ENCODE data around the gene NAA16.
"Not testable (repeated sequence)": the region's sequence is repeated elsewhere in the genome, so short reads cannot be mapped to it uniquely, and the experiment has no call there.

Gene NAA16

DNA sequence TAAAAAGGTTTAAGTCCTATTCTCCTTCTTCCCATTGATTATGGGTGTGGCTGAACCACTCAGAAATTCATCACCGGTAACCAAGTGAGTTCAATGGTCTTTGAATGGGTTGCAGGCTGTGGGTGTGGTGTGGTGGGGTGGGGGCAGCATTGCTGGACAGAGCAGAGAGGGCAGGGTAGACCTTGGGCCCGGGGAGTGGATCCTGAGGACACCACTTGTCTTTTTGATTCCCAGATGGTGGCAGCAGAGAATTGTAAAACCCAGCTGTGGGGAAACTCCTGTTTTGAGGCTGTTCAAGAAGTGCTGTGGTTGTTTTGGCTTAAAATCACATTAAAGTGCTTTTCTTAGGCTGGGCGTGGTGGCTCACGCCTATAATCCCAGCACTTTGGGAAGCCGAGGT, 100.5 kb downstream of the NAA16 start:
- DNase-seq = no peak

DNA sequence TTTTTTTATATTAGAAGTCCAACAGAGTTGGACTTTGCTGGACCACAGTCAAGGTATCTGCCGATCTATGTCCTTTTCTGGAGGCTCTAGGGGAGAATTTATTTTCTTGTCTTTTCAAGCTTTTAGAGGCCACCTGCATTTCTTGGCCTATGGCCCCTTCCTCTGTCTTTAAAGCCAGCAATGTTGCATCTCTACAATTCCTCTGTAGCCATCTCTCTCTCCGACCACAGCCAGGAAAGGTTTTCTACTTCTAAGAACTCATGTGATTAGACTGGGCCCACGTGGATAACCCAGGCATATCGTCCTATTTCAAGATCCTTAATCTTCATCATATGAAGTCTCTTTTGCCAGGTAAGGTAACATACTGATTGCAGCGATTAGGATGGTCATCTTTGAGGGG, 102.8 kb downstream of the NAA16 start:
- DNase-seq = no peak

DNA sequence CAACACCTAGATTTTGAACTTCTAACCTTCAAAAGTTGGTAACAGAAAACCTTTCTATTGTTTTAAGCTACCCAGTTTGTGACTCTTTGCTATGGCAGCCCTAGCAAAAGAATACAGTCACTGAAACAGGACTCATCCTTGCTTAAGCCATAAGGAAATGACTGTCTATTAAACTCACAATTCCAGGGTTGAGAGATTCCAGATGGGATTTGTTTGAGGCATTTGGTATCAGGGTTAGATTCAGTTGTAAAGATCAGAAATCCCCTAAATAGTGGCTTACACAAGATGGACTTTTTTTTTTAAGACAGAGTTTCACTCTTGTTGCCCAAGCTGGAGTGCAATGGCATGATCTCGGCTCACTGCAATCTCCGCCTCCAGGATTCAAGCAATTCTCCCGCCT, 105.2 kb downstream of the NAA16 start:
- DNase-seq = no peak

DNA sequence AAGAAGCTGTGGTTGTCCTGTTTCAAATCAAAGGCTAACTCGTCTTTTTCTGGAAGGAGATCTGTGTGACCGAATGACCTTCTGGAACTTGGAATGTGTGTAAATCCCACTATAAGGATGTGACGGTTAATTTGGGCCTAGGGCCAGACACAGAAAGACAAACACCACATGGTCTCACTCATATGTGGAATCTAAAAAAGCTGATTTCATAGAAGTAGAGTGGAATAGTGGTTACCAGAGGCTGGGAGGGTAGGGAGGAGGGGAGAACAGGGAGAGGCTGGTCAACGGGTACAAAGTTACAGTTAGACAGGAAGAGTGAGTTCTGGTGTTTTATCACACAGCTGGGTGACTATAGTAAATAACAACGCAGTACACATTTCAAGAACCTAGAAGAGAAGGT, 107.0 kb downstream of the NAA16 start:
- DNase-seq = no peak

DNA sequence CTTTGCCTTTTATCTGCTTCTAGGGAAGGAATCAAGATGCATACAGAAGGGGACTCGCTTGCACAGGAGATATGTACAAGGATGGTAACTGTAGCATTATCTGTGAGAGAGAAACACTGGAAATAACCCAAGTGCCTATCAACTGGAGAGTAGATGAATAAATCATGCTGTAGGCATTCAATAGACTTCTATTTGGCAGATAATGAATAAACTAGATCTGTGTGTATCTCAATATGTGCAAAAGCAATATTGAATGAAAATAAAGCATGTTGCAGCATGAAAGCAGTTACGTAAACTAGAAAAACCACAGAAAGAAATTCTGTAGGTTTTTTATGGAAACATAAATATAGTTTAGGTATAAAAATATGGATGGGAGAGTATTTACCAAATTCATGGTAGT, 107.7 kb downstream of the NAA16 start:
- DNase-seq = no peak

DNA sequence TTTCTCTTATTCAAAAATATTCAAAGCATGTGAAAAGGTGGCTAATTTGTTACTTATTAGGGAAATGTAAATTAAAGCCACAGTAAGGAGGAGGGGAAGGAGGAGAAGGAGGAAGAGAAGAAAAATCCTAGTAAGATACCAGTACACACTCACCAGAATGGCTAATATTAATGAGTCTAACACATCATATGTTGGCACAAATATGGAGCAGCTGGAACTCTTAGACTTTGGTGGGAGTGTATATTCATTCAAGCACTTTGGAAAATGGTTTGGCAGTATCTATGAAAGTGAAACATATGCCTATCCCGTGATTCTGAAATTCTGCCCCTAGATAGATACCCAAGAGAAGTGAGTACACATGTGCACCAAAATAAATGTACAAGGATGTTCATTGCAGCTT, 108.1 kb downstream of the NAA16 start:
- DNase-seq = no peak

DNA sequence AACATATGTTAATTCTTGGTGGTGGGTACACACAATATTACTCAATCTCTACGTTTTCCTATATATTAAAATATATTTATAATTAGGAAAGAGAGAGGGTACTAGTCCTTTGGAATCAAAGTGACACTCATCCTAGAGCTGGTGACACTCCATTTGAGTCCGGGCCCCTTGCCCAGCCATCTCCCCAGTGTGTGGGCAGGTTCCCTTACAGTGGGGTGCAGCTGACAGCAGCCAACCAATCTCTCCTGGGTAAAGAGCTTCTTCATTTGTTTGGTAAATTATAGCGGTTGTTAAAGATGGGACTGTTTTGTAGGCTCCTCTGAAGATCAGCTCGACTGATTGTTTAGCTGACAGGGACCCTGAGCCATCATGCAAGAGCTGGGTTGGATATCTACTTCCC, 109.1 kb downstream of the NAA16 start:
- no peak for DNase-seq

- DNase-seq = not testable (repeated sequence)
These were observed 110.3 kb downstream of the NAA16 start for GRCh38 chr13:41421330-41421729.

- DNase-seq = not testable (repeated sequence)
These were observed 110.9 kb downstream of the NAA16 start for GRCh38 chr13:41421983-41422382.

DNA sequence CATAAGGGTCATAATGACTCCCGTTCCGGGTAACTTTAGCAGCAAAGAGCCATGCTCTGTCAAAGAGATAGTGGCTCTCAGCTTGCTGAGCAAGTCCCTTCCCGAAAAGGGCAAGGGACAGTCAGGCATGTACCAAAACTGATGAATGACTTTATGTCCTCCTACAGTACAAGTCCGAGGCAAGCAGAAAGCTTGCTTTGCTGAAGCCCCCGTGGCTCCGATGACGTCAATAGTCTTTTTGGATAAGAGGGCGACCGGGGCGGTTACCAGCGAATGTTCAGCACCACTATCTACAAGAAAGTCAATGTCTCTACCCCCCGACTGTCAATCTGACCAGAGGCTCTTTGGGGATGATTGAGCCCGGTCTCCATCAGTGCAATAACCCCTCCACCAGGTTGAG, 112.2 kb downstream of the NAA16 start:
- not testable (repeated sequence) for DNase-seq

DNA sequence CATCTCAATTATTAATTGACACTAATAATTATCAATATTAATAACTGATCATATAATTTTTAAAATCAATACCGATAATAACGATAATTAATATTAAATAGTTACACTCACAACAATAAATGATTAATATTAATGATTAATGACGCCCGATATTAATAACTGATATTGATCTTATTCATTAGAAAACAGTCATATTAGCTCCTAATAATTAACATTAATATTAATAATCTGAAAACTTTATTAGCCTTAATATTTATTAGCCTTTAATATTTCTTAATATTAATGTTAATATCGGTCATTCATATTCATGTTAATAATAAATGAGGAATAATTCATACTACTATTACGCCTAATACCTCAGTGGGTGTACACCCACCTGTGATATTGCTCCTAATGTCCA, 113.6 kb downstream of the NAA16 start:
- not testable (repeated sequence) for DNase-seq

GRCh38 chr13:41426047-41426446, 115.0 kb downstream of the NAA16 start:
- no peak for DNase-seq

Data from NCI-H2081 (cell line).